ENCODE data around the gene ARHGAP30.
"Not testable (repeated sequence)": the region's sequence is repeated elsewhere in the genome, so short reads cannot be mapped to it uniquely, and the experiment has no call there.

Gene ARHGAP30, protein sequence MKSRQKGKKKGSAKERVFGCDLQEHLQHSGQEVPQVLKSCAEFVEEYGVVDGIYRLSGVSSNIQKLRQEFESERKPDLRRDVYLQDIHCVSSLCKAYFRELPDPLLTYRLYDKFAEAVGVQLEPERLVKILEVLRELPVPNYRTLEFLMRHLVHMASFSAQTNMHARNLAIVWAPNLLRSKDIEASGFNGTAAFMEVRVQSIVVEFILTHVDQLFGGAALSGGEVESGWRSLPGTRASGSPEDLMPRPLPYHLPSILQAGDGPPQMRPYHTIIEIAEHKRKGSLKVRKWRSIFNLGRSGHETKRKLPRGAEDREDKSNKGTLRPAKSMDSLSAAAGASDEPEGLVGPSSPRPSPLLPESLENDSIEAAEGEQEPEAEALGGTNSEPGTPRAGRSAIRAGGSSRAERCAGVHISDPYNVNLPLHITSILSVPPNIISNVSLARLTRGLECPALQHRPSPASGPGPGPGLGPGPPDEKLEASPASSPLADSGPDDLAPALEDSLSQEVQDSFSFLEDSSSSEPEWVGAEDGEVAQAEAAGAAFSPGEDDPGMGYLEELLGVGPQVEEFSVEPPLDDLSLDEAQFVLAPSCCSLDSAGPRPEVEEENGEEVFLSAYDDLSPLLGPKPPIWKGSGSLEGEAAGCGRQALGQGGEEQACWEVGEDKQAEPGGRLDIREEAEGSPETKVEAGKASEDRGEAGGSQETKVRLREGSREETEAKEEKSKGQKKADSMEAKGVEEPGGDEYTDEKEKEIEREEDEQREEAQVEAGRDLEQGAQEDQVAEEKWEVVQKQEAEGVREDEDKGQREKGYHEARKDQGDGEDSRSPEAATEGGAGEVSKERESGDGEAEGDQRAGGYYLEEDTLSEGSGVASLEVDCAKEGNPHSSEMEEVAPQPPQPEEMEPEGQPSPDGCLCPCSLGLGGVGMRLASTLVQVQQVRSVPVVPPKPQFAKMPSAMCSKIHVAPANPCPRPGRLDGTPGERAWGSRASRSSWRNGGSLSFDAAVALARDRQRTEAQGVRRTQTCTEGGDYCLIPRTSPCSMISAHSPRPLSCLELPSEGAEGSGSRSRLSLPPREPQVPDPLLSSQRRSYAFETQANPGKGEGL

GRCh38 chr1:161069731-161070270 lies at the start of gene ARHGAP30:
Gene ARHGAP30 (minus strand): TSS chr1:161069891. CDS start chr1:161069624, 267 bp downstream.
- DNase-seq: no peak

- peak; percentile 67 for DNase-seq
These were observed 48.3 kb upstream of the ARHGAP30 start, which contains the start of the genes NIT1 and PFDN2 for GRCh38 chr1:161117759-161118581. Gene NIT1 (plus strand): TSS chr1:161118105. CDS start chr1:161118177, 72 bp downstream. Gene PFDN2 (minus strand): TSS chr1:161118037. CDS start chr1:161118026, 11 bp downstream.

DNA sequence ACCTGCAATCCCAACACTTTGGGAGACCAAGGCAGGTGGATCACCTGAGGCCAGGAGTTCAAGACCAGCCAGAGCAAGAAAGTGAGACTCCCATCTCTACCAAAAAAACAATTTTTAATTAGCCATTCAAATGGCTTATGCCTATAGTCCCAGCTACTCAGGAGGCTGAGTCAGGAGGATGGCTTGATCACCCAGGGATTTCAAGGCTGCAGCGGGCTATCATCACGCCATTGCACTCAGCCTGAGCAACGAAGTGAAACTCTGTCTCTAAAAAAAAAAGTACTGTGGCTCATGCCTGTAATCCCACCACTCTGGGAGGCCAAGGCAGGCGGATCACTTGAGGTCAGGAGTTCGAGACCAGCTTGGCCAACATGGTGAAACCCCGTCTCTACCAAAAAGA lies 46.3 kb upstream of the ARHGAP30 start:
- DNase-seq: not testable (repeated sequence)

DNA sequence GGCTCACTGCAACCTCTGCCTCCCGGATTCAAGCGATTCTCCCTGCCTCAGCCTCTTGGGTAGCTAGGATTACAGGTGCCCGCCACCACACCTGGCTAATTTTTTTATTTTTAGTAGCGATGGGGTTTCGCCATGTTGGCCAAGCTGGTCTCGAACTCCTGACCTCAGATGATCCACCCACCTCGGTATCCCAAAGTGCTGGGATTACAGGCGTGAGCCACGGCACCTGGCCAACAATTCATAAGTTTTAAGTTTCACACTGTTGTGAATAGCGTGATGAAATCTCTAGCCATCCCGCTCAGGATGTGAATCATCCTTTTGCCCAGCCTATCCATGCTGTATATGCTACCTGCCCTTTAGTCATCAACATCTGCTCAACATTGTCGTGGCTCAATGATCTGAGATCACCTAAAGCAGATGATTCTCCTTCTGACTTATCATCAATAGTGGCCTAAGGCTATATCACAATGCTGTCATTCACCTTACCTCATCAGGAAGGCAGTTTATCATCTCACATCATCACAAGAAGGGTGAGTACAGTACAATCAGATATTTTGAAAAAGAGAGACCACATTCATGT lies 45.5 kb upstream of the ARHGAP30 start:
- no peak for DNase-seq

DNA sequence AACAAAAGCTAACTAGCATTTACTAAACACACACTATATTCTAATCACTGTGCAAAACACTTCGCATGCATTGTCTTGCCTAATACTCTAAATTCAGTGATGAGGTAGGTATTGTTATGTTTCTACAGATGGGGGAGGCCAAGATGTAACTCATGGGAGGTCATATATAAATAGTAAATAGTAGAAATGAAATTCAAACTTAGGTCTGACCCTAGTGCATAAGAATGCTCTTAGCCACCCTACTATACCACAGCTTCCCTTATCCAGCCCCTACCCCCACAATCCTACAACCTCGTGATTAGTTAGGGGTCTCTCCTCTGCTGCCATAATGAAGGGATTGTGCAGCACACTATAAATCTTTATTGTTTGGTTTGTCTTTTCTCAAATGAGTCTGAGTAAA lies 44.9 kb upstream of the ARHGAP30 start:
- no peak for DNase-seq

DNA sequence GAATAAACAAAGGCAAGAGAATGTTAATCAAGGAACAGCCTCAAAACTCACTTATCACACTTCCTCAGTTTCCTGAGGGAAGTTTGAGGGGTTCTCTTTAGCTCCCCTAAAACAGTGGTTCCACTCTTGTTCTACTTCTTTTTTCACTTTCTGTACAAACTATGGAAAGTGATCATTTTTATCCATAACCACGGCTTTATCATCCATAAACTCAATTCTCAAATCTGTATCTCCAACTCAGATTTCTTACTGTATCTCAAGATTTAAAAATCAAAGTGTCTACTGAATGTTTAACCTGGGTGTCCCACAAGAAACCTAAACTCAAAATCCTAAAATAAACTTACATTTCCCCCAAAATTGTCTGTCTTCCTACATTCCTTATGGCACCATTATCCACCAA lies 44.2 kb upstream of the ARHGAP30 start:
- DNase-seq: no peak

GRCh38 chr1:161111527-161111926 lies 41.8 kb upstream of the ARHGAP30 start:
- DNase-seq: no peak

DNA sequence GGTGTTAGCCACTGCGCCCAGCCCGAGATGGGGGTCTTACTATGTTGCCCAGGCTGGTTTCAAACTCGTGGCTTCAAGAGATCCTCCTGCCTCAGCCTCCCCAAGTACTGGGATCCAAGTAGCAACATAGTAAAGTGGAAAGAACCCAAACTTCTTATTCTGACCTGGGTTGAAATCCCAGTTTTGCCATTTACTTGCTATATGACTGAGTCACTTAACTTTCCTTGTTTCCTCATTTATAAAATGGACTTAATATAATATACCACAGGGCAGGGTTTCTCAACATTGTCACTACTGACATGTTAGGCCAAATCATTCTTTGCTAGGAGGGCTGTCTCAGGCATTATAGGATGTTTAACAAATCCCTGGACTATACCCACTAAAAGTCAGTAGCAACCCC lies 41.4 kb upstream of the ARHGAP30 start:
- DNase-seq: no peak

- no peak for DNase-seq
These were observed 36.7 kb upstream of the ARHGAP30 start for GRCh38 chr1:161106431-161106830.

DNA sequence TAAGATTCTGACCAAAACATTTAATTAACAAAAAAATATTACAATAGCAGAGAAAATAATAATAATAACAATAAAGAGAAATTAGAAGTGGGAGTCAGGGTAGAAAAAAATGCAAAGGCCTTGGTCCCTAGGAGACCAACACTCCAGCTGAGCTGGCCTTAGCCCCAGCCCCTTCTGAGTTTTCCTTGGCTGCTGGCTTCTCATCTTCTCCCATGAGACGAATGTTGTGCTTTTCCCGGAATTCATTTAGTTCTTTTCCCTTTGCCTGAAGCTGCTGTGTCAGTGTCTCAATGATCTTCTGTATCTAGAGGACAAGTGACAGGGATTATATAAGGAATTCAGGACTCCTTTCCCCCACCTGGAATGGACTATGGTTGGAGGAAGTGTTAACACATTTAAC lies 30.9 kb upstream of the ARHGAP30 start:
- DNase-seq: no peak

DNA sequence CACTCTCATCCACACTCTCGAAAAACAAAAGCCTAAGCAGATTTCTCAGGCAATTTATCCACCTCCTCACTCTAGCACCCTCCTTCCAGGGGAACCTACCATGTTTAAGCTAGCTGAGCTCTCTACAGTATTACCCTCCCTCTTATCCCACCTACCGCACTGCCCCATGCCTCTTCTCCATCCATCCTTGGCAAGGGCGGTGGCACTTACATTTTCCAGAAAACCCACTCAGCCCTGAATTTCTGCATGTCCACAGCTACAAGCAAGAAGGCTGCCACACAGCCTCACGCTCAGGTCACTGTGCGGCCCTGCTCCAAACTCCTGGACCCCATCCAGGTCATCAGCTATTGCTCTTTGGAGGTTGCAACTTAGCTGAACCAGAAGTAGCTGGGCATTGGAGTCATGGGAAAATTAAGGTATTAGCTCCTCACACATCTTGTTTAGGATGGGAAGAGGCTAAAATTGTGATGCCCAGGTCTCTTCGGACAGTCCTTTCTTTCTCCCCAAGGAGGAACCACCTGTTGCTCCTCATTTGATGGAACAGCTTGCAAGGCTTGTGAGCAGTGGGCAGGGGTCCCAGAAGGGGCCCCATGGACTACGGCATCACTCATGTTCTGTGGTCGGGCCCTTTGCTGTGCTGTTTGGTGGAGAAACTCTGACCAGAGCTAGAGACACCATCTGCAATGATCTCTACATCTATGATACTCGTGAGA lies 29.6 kb upstream of the ARHGAP30 start:
- DNase-seq: no peak

GRCh38 chr1:161098210-161099068 lies 28.7 kb upstream of the ARHGAP30 start, which contains the start of gene KLHDC9:
Gene KLHDC9 (plus strand): TSS chr1:161098361. CDS start chr1:161098536, 175 bp downstream.
- DNase-seq: peak; percentile 82

DNA sequence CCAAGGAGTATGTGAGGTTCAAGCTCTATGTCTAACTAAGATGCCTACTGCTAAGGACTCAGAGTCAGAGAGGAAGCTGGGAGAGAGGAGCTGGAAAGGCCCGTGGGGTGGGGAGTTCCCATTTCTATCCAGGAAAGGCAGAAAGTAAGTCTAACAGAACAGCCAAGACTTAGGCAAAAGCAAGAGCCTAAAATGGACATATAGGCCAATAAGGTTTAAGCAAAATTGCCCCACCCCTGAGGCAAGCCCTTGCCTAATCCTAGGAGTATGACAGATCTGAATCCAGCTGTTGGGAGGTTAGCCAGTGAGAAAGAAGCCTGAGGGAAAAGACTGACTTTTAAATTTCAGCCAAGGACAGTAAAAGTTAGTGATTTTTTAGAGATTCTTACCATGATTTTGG lies 26.8 kb upstream of the ARHGAP30 start:
- no peak for DNase-seq

DNA sequence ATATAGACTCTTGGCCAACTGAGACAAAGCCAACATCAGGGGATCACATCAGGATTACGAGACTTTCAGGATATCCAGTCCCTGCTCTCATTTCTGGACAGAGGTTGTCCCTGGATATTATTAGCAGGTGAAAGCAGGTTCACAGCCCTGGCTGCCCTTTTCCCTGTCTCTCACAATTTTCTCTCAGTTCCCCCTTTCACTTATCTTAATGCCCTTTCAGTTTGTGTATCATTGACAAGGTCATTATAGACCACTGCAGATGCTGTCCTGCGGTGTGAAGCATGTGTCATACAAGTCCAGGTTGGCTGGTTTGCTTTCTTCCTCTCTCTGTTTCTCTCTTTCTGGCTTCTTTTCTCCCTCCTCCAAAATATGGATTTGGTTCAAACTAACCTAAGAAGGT lies 26.3 kb upstream of the ARHGAP30 start:
- DNase-seq: no peak

DNA sequence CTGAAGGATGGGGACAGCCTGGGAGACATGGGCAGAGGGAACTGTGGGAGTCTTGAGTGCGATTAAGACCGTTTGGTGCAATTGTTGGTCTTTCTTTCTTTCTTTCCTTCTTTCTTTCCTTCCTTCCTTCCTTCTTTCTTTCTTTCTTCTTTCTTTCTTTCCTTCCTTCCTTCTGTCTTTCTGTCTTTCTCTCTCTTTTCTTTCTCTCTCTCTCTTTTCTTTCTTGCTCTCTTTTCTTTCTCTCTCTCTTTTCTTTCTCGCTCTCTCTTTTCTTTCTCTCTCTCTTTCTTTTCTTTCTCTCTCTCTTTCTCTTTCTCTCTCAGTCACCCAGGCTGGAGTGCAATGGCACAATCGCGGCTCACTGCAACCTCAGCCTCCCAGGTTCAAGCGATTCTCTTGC lies 25.5 kb upstream of the ARHGAP30 start:
- DNase-seq: no peak

DNA sequence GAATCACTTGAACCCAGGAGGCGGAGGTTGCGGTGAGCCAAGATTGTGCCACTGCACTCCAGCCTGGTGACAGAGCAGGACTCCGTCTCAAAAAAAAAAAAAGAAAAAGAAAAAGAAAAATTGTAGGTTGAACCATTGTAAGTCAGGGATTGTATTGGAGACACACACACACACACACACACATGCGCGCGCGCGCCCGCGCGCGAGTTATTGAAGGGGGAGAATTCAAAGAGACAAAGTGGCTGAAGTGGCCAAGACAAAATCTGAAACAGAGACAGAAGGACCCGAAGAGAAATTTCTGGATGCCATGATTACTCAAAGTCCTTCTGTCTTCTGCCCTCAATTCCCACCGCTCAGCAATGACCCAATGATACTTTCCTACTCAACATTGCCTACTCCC lies 24.8 kb upstream of the ARHGAP30 start:
- no peak for DNase-seq

GRCh38 chr1:161092621-161093028 lies 22.9 kb upstream of the ARHGAP30 start:
- no peak for DNase-seq

DNA sequence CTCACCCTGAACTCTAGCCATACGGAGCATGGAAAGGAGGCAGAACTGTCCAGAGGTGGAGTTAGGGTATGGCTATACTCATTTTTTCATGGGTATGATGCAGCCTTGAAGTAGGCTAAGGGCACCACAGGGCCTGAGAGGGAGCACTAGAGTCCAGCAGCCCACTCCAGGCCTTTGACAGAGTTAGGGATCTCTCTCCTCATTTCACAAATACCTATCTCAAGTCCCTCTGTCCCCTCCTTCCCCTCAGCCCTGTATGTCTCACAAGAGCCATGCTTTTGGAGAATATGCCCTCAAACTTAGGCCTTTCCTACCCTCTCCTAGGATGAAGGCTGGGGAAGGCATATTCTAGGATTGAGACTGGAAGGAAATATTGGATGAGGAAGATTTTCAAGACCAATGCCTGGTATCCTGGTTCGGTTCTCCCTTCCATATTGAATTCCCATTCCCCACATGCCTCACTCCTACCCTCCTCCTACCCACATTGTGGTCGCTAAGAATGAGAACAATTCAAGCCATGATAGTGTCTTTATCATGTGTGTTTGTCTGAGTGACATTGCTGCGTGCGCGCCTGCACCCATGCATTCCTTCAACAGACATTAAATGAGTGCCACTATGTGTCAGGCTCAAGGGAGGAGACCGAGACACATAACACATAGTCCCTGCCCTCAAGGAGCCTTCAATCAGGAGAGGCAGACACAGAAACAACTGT lies 22.3 kb upstream of the ARHGAP30 start:
- no peak for DNase-seq

- DNase-seq: no peak
These were observed 21.4 kb upstream of the ARHGAP30 start for GRCh38 chr1:161091093-161091492.
